NCI-H2196 (cell line): ENCODE results near the gene CDHR1.

Experiments used
- DNase-seq: peaks from one replicate; lab custom pipeline; 2025; ENCODE audit not compliant: unreplicated experiment; lab: John Stamatoyannopoulos, UW

Gene CDHR1

GRCh38 chr10:84258034-84258695 is 63.8 kb downstream of the CDHR1 start:
- DNase-seq, result no peak

- no peak for DNase-seq
These were observed 67.0 kb downstream of the CDHR1 start for GRCh38 chr10:84261236-84261915.

GRCh38 chr10:84262190-84262956 is 68.0 kb downstream of the CDHR1 start:
- no peak for DNase-seq

GRCh38 chr10:84263716-84264115 is 69.4 kb downstream of the CDHR1 start:
- DNase-seq, result no peak

GRCh38 chr10:84264611-84265141 is 70.3 kb downstream of the CDHR1 start:
- DNase-seq, result peak; percentile 62

GRCh38 chr10:84265418-84265817 is 71.1 kb downstream of the CDHR1 start:
- DNase-seq, result peak; percentile 81

GRCh38 chr10:84267503-84268126 is 73.3 kb downstream of the CDHR1 start:
- peak; percentile 68 for DNase-seq

GRCh38 chr10:84269162-84269561 is 74.8 kb downstream of the CDHR1 start:
- DNase-seq, result no peak
